Panc1 (cell line): ENCODE results near the gene FBP2. TPM values are rescaled to one million over a fixed set of nuclear protein-coding genes. Genes with fewer than 3 reads are reported as not detected.

Source experiments
- ATAC-seq: fragments of 200-7000 bp; cut with Tn5 transposase; 2 replicates; pipeline ENCODE4 v1.9.1; 2020; ENCODE audit warnings: mild to moderate bottlenecking, moderate library complexity
- BruUV-seq: library from RNA; stranded (reverse); fragments of 400-500 nt; replicated peaks from 2 replicates; lab custom pipeline; 2021; lab: Mats Ljungman, UMichigan
- CTCF ChIA-PET: fragments of 300-600 bp; sonication (Branson Sonifier 250); formaldehyde crosslinking; loops from one replicate; lab custom pipeline; 2022; ENCODE audit warnings: antibody characterized with exemption; lab: Charles Lee
- POLR2A ChIA-PET: fragments of 300-600 bp; sonication (Branson Sonifier 250); formaldehyde crosslinking; loops from one replicate; lab custom pipeline; 2022; ENCODE audit warnings: antibody characterized with exemption; lab: Charles Lee
- DNase-seq: peaks from one replicate; pipeline ENCODE4 v3.0.0-alpha.2; 2010; ENCODE audit warnings: low read depth, low spot score
- H3K27ac ChIP-seq: 2 replicates; pipeline ENCODE4 v1.5.1; 2011; ENCODE audit warnings: mild to moderate bottlenecking, low read length, inconsistent platforms
- H3K27me3 ChIP-seq: fragments of 200-500 bp; sonication (Bioruptor generic); 2 replicates; pipeline ENCODE4 v1.6.0; 2014; ENCODE audit warnings: low read length, inconsistent platforms; ENCODE audit not compliant: control insufficient read depth, insufficient read depth
- H3K36me3 ChIP-seq: fragments of 200-500 bp; sonication (Bioruptor generic); 2 replicates; pipeline ENCODE4 v1.5.1; 2014; ENCODE audit warnings: inconsistent platforms, mild to moderate bottlenecking, low read length, moderate library complexity; ENCODE audit not compliant: control insufficient read depth, insufficient read depth
- H3K4me1 ChIP-seq: 2 replicates; pipeline ENCODE4 v1.5.1; 2011; ENCODE audit warnings: inconsistent platforms, mild to moderate bottlenecking, low read length, moderate library complexity; ENCODE audit not compliant: control insufficient read depth, insufficient read depth
- H3K4me3 ChIP-seq, 2 experiments: 2 replicates each; pipeline ENCODE4 v1.5.1; 2011 to 2012; ENCODE audit warnings: low read depth in 2 of 2, low read length in 2 of 2, mild to moderate bottlenecking in 2 of 2, inconsistent platforms in 1 of 2, moderate library complexity in 1 of 2
- H3K9me3 ChIP-seq: fragments of 200-500 bp; sonication (Bioruptor generic); 2 replicates; pipeline ENCODE4 v1.5.1; 2014; ENCODE audit warnings: low read depth, mild to moderate bottlenecking, inconsistent platforms, low read length, moderate library complexity; ENCODE audit not compliant: control insufficient read depth, insufficient read depth
- in situ Hi-C: cut with HindIII; loops from 2 replicates; pipeline ENCODE4 v1.10.0; 2016; ENCODE audit warnings: low sequenced_read_pairs, low pct_unique_long_range_greater_than_20kb
- intact Hi-C: fragments of 100-400 bp; cut with micrococcal nuclease; formaldehyde crosslinking; loops from one replicate; pipeline ENCODE4 v1.10.0; 2022; ENCODE audit not compliant: unreplicated experiment
- total RNA-seq: library from RNA; stranded (reverse); gene quantifications from one replicate; pipeline ENCODE4 v1.2.1, GENCODE V29; 2021; ENCODE audit not compliant: unreplicated experiment
- TF ChIP-seq, protein P1 (sequence below): fragments of 450-650 bp; IDR thresholded peaks from 2 replicates; pipeline ENCODE4 v1.5.1; 2017; ENCODE audit warnings: mild to moderate bottlenecking
- TF ChIP-seq, protein P2 (sequence below), 2 experiments: IDR thresholded peaks; 2 replicates each; pipeline ENCODE4 v1.6.1; 2011 to 2012; ENCODE audit warnings: low read depth in 2 of 2, control low read depth in 1 of 2, low read length in 1 of 2, mild to moderate bottlenecking in 1 of 2, moderate library complexity in 1 of 2; ENCODE audit not compliant: insufficient read depth in 1 of 2

FBP2 gene
- total RNA-seq, 1 experiment from 2014 or later, result not detected

DNA sequence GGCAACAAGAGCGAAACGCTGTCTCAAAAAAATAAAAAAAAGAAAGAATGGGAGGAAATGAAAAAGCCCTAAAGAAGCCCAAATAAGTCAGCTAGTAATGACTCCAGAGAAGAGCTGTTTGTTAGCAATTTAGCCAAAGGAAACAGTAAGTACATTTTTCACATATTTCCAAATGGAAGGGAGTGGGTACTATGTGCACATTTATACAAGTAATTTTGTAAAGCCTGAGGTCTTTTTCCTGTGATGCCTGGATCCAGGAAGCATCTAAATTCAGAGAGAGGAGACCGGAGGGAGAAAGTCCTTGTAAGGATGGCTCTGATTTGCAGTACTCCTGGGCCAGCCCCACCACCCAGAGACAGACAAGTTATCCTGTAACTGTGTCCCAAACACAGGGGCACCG is 31.0 kb upstream of the FBP2 start:
- in situ Hi-C loops, result no loop called here
- H3K4me3 ChIP-seq, result no peak overlapping the region
- intact Hi-C loops, result no loop called here
- no peaks in the 10 kb centered on the region for H3K27me3 ChIP-seq
- no peaks in the 10 kb centered on the region for H3K4me1 ChIP-seq
- ChIA-PET CTCF (no interaction called here), POLR2A (no interaction called here)
- no peak for ATAC-seq
- BruUV-seq, result no TSS peak
- no peak for DNase-seq
- H3K9me3 ChIP-seq, result no peaks in the 10 kb centered on the region
- TF ChIP-seq, protein P1, sequence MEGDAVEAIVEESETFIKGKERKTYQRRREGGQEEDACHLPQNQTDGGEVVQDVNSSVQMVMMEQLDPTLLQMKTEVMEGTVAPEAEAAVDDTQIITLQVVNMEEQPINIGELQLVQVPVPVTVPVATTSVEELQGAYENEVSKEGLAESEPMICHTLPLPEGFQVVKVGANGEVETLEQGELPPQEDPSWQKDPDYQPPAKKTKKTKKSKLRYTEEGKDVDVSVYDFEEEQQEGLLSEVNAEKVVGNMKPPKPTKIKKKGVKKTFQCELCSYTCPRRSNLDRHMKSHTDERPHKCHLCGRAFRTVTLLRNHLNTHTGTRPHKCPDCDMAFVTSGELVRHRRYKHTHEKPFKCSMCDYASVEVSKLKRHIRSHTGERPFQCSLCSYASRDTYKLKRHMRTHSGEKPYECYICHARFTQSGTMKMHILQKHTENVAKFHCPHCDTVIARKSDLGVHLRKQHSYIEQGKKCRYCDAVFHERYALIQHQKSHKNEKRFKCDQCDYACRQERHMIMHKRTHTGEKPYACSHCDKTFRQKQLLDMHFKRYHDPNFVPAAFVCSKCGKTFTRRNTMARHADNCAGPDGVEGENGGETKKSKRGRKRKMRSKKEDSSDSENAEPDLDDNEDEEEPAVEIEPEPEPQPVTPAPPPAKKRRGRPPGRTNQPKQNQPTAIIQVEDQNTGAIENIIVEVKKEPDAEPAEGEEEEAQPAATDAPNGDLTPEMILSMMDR, result no peak
- no peak overlapping the region for H3K27ac ChIP-seq
- H3K36me3 ChIP-seq, result no peaks in the 10 kb centered on the region

DNA sequence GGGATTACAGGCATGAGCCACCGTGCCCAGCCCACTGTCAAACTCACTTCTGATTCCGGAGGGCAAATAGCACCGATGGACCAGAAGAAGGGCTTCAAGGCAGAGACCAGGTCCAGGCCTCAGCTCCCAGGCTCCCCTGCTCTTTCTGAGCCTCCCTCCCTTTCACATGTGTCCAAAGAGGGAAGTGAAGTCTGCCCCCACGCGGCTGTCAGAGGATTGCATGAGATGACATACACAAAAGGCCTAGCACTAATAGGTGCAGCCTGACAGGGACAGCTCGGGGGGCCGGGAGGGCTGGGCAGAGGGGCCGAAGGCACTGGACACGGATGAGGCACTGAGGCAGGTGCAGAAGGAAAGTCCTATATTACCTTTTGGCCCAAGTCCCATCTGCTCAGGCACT is 29.6 kb upstream of the FBP2 start:
- POLR2A ChIA-PET, result interaction anchor here (0.7 kb wide), 1 partner anchor 58 kb away, joined by 3 read pairs; no protein-coding TSS in a partner anchor
- H3K27ac ChIP-seq, result no peak overlapping the region
- intact Hi-C loops, result no loop called here

More for the DNA sequence above, 29.6 kb upstream of the FBP2 start:
- ATAC-seq (peak; percentile 92), DNase-seq (no peak)
- no peaks in the 10 kb centered on the region for H3K9me3 ChIP-seq
- no peak overlapping the region for H3K4me3 ChIP-seq
- BruUV-seq, result no TSS peak
- CTCF ChIA-PET, result interaction anchor here (1.1 kb wide), 1 partner anchor 69 kb away, joined by 8 read pairs; the partner anchor contains the start of gene PCAT7
- no peaks in the 10 kb centered on the region for H3K36me3 ChIP-seq
- no peaks in the 10 kb centered on the region for H3K27me3 ChIP-seq
- in situ Hi-C loops, result no loop called here
- H3K4me1 ChIP-seq, result no peaks in the 10 kb centered on the region
- TF ChIP-seq, protein P2, sequence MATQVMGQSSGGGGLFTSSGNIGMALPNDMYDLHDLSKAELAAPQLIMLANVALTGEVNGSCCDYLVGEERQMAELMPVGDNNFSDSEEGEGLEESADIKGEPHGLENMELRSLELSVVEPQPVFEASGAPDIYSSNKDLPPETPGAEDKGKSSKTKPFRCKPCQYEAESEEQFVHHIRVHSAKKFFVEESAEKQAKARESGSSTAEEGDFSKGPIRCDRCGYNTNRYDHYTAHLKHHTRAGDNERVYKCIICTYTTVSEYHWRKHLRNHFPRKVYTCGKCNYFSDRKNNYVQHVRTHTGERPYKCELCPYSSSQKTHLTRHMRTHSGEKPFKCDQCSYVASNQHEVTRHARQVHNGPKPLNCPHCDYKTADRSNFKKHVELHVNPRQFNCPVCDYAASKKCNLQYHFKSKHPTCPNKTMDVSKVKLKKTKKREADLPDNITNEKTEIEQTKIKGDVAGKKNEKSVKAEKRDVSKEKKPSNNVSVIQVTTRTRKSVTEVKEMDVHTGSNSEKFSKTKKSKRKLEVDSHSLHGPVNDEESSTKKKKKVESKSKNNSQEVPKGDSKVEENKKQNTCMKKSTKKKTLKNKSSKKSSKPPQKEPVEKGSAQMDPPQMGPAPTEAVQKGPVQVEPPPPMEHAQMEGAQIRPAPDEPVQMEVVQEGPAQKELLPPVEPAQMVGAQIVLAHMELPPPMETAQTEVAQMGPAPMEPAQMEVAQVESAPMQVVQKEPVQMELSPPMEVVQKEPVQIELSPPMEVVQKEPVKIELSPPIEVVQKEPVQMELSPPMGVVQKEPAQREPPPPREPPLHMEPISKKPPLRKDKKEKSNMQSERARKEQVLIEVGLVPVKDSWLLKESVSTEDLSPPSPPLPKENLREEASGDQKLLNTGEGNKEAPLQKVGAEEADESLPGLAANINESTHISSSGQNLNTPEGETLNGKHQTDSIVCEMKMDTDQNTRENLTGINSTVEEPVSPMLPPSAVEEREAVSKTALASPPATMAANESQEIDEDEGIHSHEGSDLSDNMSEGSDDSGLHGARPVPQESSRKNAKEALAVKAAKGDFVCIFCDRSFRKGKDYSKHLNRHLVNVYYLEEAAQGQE (IDR thresholded peaks at IDR 0.05; ENCODE audit: insufficient read depth in 1 of 2, low read depth in 2 of 2, low read length in 1 of 2), result no peak
- TF ChIP-seq, protein P1, result peak; percentile 71
